ENCODE measurements around the gene CDCA7L. TPM values are rescaled to one million over a fixed set of nuclear protein-coding genes. Genes with fewer than 3 reads are reported as not detected.
A peak's percentile ranks its signal among the peaks of the same experiment; 100 is the strongest.
"Not testable (repeated sequence)": the region's sequence is repeated elsewhere in the genome, so short reads cannot be mapped to it uniquely, and the experiment has no call there.

CDCA7L gene
- polyA plus RNA-seq, 6 donors from 2014 or later, result 229 to 356 (median 303) TPM

DNA sequence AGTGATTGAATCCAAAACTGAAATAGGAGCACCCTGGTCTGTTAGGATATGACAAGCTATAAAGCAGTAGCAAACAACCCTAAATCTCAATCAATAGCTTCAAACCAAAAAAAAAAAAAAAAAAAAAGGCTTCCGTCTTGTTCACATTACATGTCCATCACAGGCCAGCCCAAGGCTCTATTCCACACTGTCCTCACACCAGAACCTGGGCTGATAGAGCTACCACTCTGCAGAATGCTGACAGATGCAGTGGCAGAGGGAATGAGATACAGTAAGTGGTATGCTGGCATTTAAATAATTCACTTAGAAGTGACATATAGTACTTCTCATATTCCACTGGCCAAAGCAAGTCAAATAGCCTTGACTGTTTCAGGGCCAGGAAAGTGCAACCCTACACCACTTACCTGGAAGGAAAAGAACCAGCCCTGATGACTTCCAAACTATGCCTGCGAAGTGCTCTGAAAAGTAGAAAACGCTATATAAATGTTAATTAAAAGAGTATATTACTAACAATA, 5.8 kb downstream of the CDCA7L start:
- Mint-ChIP-seq H3K36me3 (peaks cover 17 to 29% of the 10 kb centered on the region in 2 donors), H3K4me3 (peak overlapping the region; percentile 30 to 97 (median 60)), H3K9me3 (peaks cover under 1 to 6% (median 5%) of the 10 kb centered on the region in 7 donors), H3K27ac (peak overlapping the region; percentile 93 to 99 (median 96)), H3K27me3 (no peaks in the 10 kb centered on the region), H3K4me1 (peaks cover 69 to 92% (median 88%) of the 10 kb centered on the region in 3 donors)
- ATAC-seq (ENCODE audit: low read depth in 2 of 2) (no peak), DNase-seq (no peak)

DNA sequence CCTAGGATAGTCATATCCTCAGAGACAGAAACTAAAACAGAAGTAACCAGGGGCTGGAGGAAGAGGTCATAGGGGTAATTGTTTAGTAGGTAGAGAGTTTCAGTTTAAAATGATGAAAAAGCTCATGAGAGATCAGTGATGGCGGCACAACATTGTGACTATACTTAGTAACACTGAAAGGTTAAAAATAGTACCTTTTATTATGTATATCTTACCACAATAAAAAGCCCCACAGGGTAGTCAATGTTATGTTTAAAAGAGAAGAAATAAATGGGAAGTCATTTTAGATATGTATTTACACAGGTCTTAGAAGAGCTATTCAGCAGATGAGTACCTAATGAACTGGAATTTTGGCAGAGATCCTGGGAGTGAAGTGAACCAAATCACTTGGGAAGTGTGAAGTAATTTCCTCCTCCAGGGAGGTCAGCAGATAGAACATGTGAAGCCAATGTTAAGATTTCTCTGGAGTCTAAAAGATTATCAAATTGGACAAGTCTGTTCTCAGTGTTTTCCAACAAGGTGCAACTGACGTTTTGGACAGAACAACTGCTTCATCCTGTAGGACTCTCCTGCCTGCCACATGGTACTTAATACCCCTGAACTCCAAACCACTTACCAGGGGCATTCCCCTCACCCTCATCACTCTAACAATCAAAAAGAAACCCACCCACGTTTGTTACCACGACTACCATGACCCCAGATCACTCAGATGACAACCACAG, 6.4 kb downstream of the CDCA7L start:
- Mint-ChIP-seq H3K27me3 (no peaks in the 10 kb centered on the region), H3K27ac (peak overlapping the region; percentile 93 to 99 (median 96)), H3K36me3 (peaks cover 23 to 35% of the 10 kb centered on the region in 2 donors), H3K9me3 (peaks cover 4 to 13% (median 6%) of the 10 kb centered on the region in 7 donors), H3K4me3 (peak overlapping the region; percentile 30 to 97 (median 60)), H3K4me1 (peaks cover 75 to 95% (median 90%) of the 10 kb centered on the region in 3 donors)
- peak; percentile 69 to 72 for ATAC-seq (ENCODE audit: low read depth in 2 of 2)
- peak; percentile 68 for DNase-seq

DNA sequence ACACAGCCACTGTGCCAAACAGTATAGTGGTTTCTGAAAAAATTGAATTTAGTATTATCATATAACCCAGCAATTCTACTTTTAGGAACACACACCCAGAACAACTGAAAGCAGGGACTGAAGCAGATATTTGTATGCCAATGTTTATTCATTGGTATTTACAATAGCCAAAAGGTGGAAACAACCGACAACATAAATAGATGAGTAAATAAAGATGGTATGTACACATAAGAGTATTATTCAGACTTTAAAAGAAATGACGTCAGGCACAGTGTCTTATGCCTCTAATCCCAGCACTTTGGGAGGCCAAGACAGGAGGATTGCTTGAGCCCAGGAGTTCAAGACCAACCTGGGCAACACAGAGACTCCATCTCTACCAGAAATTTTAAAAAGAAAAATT, 7.2 kb downstream of the CDCA7L start:
- Mint-ChIP-seq H3K36me3 (peaks cover 29 to 44% of the 10 kb centered on the region in 2 donors), H3K27me3 (no peaks in the 10 kb centered on the region), H3K27ac (peak overlapping the region; percentile 93 to 99 (median 96)), H3K9me3 (peaks cover 4 to 16% (median 6%) of the 10 kb centered on the region in 7 donors), H3K4me1 (peaks cover 78 to 98% (median 95%) of the 10 kb centered on the region in 3 donors), H3K4me3 (peak overlapping the region in 7 of 8 donors; percentile 30 to 97 (median 56))
- no peak for ATAC-seq (ENCODE audit: low read depth in 2 of 2)
- no peak for DNase-seq

DNA sequence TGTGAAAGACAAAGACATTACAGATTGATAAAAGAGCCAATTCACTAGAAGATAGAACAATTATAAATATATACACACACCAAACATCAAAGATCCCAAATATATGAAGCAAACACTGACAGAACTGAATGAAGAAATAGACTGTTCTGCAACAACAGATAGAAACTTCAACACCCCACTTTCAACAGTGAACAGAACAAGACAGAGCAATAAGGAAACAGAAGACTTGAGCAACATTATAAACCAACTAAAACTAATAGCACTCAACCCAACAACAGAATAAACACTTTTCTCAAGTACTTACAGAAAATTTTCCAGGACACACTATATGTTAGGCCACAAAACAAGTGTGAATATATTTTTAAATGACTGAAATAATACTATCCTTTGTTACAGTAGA, 10.9 kb downstream of the CDCA7L start:
- peaks cover 67 to 94% (median 94%) of the 10 kb centered on the region in 3 donors for H3K4me1 Mint-ChIP-seq
- DNase-seq, result no peak
- H3K27me3 Mint-ChIP-seq, result no peaks in the 10 kb centered on the region
- no peak for ATAC-seq (ENCODE audit: low read depth in 2 of 2)
- H3K27ac Mint-ChIP-seq, result peak overlapping the region; percentile 34 to 92 (median 85)
- peaks cover 37 to 50% of the 10 kb centered on the region in 2 donors for H3K36me3 Mint-ChIP-seq
- peaks cover 4 to 30% (median 11%) of the 10 kb centered on the region in 7 donors for H3K9me3 Mint-ChIP-seq
- peak overlapping the region in 7 of 8 donors; percentile 18 to 78 (median 65) for H3K4me3 Mint-ChIP-seq

DNA sequence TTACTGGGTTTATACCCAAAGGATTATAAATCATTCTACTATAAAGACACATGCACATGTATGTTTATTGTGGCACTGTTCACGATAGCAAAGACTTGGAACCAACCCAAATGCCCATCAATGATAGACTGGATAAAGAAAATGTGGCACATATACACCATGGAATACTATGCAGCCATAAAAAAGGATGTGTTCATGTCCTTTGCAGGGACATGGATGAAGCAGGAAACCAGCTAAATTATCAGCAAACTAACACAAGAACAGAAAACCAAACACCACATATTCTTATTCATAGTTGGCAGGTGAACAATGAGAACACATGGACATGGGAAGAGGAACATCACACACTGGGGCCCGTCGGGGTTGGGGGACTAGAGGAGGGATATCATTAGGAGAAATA, 12.4 kb downstream of the CDCA7L start:
- H3K4me1 Mint-ChIP-seq, result peaks cover 69 to 94% (median 93%) of the 10 kb centered on the region in 3 donors
- not testable (repeated sequence) for H3K27me3 Mint-ChIP-seq; ATAC-seq (ENCODE audit: low read depth in 2 of 2); DNase-seq
- peaks cover 9 to 38% (median 19%) of the 10 kb centered on the region in 7 donors for H3K9me3 Mint-ChIP-seq
- peaks cover 49 to 52% of the 10 kb centered on the region in 2 donors for H3K36me3 Mint-ChIP-seq
- H3K27ac Mint-ChIP-seq, result peak overlapping the region; percentile 10 to 93 (median 65)
- peak overlapping the region in 3 of 8 donors; percentile 9 to 73 (median 37) for H3K4me3 Mint-ChIP-seq

DNA sequence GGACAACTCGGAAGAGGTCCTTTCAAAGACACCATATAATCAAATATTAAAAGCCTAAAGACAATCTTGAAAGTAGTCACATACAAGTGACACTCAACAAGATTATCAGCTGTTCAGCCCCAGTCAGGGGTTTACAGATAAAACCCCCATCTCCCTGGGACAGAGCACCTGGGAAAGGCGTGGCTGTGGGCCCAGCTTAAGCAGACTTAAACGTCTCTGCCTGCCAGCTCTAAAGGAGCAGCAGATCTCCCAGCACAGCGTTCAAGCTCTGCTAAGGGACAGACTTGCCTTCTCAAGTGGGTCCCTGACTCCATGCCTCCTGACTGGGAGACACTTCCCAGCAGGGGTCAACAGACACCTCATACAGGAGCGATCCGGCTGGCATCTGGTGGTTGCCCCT, 18.0 kb downstream of the CDCA7L start:
- H3K36me3 Mint-ChIP-seq, result peaks cover 20 to 37% of the 10 kb centered on the region in 2 donors
- peaks cover 2 to 21% (median 12%) of the 10 kb centered on the region in 7 donors for H3K9me3 Mint-ChIP-seq
- H3K27me3 Mint-ChIP-seq, result no peaks in the 10 kb centered on the region
- DNase-seq, result no peak
- ATAC-seq (ENCODE audit: low read depth in 2 of 2), result no peak
- peaks cover 68 to 93% (median 88%) of the 10 kb centered on the region in 3 donors for H3K4me1 Mint-ChIP-seq
- peak overlapping the region in 2 of 8 donors; percentile 15 to 49 for H3K4me3 Mint-ChIP-seq
- H3K27ac Mint-ChIP-seq, result peak overlapping the region in 3 of 6 donors; percentile 37 to 79 (median 79)

DNA sequence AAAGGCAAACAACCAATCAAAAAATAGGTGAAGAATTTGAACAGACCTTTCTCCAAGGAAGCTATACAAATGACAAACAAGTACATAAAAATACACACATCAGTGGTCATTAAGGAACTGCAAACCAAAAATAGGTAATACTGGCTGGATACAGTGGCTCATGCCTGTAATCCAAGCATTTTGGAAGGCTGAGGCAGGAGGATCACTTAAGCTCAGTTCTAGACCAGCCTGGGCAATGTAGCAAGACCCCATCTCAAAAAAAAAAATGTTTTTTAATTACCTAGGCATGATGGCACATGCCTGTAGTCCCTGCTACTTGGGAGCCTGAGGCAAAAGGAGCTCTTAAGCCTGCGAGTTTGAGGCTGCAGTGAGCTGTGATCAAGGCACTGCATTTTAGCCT, 19.3 kb downstream of the CDCA7L start:
- peaks cover 73 to 93% (median 88%) of the 10 kb centered on the region in 3 donors for H3K4me1 Mint-ChIP-seq
- peaks cover 0 to 15% (median 10%) of the 10 kb centered on the region in 7 donors for H3K9me3 Mint-ChIP-seq
- no peak overlapping the region for H3K4me3 Mint-ChIP-seq

DNA sequence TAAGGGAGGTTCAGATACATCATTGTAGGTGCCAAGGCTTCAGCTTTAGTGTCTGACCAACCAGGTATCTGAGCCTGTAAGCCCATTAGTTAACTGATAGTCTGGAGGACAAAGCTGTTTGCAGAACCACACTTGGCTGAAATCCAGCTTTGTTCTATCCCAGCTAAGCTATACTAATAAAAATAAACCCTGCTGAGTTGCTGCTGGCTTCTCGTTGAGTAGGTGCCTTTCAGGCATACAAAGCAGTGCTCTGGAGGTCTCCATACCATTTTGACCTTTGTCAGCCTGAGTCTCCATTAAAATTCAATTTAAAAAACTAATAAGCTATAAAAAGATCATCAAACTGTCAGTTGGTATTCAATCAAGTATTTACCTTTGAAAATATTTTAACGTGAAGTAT, 22.0 kb downstream of the CDCA7L start:
- DNase-seq (no peak), ATAC-seq (ENCODE audit: low read depth in 2 of 2) (no peak)
- H3K4me1 Mint-ChIP-seq, result peaks cover 69 to 87% (median 86%) of the 10 kb centered on the region in 3 donors
- H3K9me3 Mint-ChIP-seq, result peaks cover 0 to 4% (median 3%) of the 10 kb centered on the region in 7 donors
- H3K36me3 Mint-ChIP-seq, result peaks cover 11 to 23% of the 10 kb centered on the region in 2 donors
- H3K27me3 Mint-ChIP-seq, result no peaks in the 10 kb centered on the region
- H3K4me3 Mint-ChIP-seq, result peak overlapping the region in 1 of 8 donors; percentile 13
- H3K27ac Mint-ChIP-seq, result peak overlapping the region in 1 of 6 donors; percentile 45

More for the DNA sequence above, 19.3 kb downstream of the CDCA7L start:
- no peak for ATAC-seq (ENCODE audit: low read depth in 2 of 2)
- Mint-ChIP-seq H3K27me3 (no peaks in the 10 kb centered on the region), H3K36me3 (peaks cover 14 to 38% of the 10 kb centered on the region in 2 donors), H3K27ac (peak overlapping the region in 2 of 6 donors; percentile 7 to 73)
- no peak for DNase-seq

DNA sequence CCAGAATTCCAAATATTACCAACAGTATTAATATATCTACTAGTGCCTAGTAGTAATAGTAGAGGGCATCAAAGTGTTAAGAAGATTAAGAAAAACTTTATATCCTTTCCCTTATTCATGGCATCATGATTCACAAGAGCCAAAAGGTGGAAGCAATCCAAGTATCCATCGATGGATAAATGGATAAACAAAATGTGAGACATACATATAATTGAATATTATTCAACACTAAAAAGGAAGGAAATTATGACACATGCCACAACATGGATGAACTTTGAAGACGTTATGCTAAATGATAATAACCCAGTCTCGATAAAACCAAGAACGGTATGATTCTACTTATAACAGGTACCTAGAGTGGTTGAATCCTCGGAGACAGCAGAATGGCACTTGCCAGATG, 23.1 kb downstream of the CDCA7L start:
- Mint-ChIP-seq H3K4me3 (peak overlapping the region in 1 of 8 donors; percentile 35), H3K9me3 (peaks cover 0 to 2% (median 0%) of the 10 kb centered on the region in 7 donors), H3K4me1 (peaks cover 75 to 82% (median 81%) of the 10 kb centered on the region in 3 donors), H3K36me3 (peaks cover 7 to 20% of the 10 kb centered on the region in 2 donors), H3K27ac (peak overlapping the region; percentile 34 to 86 (median 64)), H3K27me3 (no peaks in the 10 kb centered on the region)
- ATAC-seq (ENCODE audit: low read depth in 2 of 2) (no peak), DNase-seq (no peak)

DNA sequence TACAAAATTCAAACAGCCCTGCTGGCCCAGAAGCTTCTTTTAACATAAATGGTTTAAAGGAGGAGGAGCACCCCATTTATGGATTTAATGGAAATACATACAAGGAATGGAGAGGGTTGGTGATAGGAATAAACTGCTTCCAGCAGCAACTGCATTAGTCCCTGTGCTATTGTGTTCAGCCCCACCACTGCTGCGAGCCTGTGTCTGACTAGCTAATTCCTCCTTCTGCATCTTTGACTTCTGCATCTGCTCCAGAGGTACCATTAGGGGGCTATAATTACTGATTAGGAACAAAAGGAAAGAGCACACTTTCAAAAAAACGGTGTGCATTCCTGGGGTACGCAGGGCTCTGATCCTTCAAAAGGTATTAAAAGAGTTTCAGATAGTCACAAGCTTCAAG, 24.8 kb downstream of the CDCA7L start:
- no peaks in the 10 kb centered on the region for H3K27me3 Mint-ChIP-seq

DNA sequence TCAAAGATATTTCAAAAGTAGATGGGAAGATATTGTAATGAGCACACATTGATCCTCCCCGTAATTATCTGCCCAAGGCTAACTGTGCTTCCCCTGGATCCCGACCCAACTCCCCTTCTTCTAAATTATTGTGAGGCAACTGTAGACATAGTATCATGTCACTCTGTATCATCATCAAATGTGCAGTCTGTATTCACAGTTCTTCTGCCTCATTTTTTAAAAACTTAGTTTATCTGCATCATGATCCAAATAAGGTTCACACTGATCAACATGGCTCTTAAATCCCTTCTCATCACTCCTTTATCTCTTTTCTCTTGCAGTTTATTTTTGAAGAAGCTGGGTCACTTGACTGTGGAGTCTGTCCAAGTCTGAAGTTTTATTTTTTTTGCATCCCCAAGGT, 27.5 kb downstream of the CDCA7L start:
- Mint-ChIP-seq H3K4me3 (no peak overlapping the region), H3K27ac (peak overlapping the region in 2 of 6 donors; percentile 24 to 52), H3K9me3 (no peaks in the 10 kb centered on the region), H3K36me3 (peaks cover 17 to 43% of the 10 kb centered on the region in 2 donors), H3K27me3 (no peaks in the 10 kb centered on the region), H3K4me1 (peaks cover 70 to 79% (median 76%) of the 10 kb centered on the region in 3 donors)
- ATAC-seq (ENCODE audit: low read depth in 2 of 2), result no peak
- DNase-seq, result no peak

More for the DNA sequence above, 24.8 kb downstream of the CDCA7L start:
- peaks cover 0 to 20% of the 10 kb centered on the region in 2 donors for H3K36me3 Mint-ChIP-seq
- peak overlapping the region in 5 of 6 donors; percentile 10 to 81 (median 44) for H3K27ac Mint-ChIP-seq
- DNase-seq, result no peak
- H3K4me3 Mint-ChIP-seq, result peak overlapping the region in 3 of 8 donors; percentile 1 to 45 (median 20)
- peaks cover 67 to 75% (median 75%) of the 10 kb centered on the region in 3 donors for H3K4me1 Mint-ChIP-seq
- ATAC-seq (ENCODE audit: low read depth in 2 of 2), result no peak
- H3K9me3 Mint-ChIP-seq, result no peaks in the 10 kb centered on the region

DNA sequence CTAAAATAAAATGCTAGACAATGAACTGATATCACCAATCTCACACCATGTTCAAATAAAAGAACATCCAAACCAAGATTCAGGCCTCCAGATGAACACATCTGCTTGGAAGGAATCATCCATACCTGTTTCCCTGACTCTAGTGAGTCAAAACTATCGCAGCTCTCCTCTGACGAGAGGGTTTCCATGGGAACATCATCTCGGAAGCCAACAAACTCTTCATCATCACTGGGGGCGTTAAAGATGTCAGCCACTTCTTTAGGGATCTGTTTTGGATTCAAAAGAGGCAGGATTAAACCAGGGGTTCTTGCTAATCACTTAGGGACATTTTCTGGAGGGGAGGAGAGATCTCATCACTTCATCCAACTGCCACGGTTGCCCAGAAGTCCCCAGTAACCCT, 29.1 kb downstream of the CDCA7L start:
- ATAC-seq (ENCODE audit: low read depth in 2 of 2) (no peak), DNase-seq (no peak)
- H3K27me3 Mint-ChIP-seq, result no peaks in the 10 kb centered on the region
- H3K4me3 Mint-ChIP-seq, result no peak overlapping the region
- peaks cover 65 to 78% (median 69%) of the 10 kb centered on the region in 3 donors for H3K4me1 Mint-ChIP-seq
- no peaks in the 10 kb centered on the region for H3K9me3 Mint-ChIP-seq
- peaks cover 20 to 38% of the 10 kb centered on the region in 2 donors for H3K36me3 Mint-ChIP-seq
- peak overlapping the region in 3 of 6 donors; percentile 3 to 70 (median 33) for H3K27ac Mint-ChIP-seq

DNA sequence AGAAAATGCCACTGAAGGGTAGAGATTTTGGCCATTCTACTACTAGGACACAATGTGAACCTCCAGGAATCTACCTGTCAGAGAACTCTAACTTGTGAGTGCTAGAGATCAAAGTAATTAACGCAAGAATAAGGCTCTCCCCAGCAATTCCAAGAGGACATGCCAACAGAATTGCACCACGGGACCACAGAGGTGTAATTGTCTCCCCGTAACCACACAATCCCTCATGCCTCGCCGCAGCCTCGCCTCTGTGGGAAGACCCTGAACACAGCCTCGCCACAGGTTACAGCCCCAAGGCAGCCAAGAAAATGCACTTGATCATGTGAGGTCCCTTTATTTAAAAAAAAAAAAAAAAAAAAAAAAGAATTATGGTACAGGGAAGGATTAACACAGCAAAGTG, 29.5 kb downstream of the CDCA7L start:
- Mint-ChIP-seq H3K36me3 (peaks cover 20 to 38% of the 10 kb centered on the region in 2 donors), H3K27ac (peak overlapping the region in 1 of 6 donors; percentile 24), H3K4me3 (no peak overlapping the region), H3K4me1 (peaks cover 63 to 75% (median 65%) of the 10 kb centered on the region in 3 donors), H3K27me3 (no peaks in the 10 kb centered on the region), H3K9me3 (no peaks in the 10 kb centered on the region)
- ATAC-seq (ENCODE audit: low read depth in 2 of 2) (no peak), DNase-seq (no peak)

All from naive B cell (primary cell).